ENCODE results near the gene TEKT5. TPM values are rescaled to one million over a fixed set of nuclear protein-coding genes. Genes with fewer than 3 reads are reported as not detected.
"Not testable (repeated sequence)": the region's sequence is repeated elsewhere in the genome, so short reads cannot be mapped to it uniquely, and the experiment has no call there.

The TEKT5 gene
- total RNA-seq, 4 donors from 2014 or later = 3.0 TPM; not detected in 3

DNA sequence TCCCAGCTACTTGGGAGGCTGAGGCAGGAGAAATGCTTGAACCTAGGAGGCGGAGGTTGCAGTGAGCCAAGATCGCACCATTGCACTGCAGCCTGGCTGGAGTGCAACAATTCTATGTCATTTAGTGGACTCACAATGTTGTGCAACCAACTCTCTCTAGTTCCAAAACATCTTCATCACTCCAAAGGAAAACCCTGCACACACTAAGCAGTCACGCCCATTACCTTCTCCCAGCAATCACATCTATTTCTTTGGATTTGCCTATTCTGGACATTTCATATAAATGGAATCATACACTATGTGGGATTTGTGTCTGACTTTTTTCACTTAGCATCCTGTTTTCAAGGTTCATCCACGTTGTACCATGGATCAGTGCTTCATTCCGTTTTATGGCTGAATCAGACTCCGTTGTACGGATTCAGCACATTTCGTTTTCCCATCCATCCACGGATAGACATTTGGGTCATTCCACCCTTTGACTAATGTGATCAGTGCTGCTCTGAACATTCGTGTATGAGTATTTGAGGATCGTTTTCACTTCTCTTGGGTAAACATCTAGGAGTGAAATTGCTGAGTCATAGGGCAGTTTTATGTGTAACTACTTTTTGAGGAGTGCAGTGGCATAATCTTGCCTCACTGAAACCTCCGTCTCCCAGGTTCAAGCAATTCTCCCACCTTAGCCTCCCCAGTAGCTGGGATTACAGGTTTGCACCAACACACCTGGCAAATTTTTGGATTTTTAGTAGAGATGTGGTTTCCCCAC lies 69.0 kb downstream of the TEKT5 start:
- H3K4me1 ChIP-seq = no peaks in the 10 kb centered on the region
- intact Hi-C loops (cut with DNase I) = no loop called here
- WGBS, 2 donors = 88 to 89% methylated on average over 12 of the region's 12 CpGs
- TF ChIP-seq POLR2A (IDR thresholded peaks at IDR 0.05) = no peak
- TF ChIP-seq, protein P1, sequence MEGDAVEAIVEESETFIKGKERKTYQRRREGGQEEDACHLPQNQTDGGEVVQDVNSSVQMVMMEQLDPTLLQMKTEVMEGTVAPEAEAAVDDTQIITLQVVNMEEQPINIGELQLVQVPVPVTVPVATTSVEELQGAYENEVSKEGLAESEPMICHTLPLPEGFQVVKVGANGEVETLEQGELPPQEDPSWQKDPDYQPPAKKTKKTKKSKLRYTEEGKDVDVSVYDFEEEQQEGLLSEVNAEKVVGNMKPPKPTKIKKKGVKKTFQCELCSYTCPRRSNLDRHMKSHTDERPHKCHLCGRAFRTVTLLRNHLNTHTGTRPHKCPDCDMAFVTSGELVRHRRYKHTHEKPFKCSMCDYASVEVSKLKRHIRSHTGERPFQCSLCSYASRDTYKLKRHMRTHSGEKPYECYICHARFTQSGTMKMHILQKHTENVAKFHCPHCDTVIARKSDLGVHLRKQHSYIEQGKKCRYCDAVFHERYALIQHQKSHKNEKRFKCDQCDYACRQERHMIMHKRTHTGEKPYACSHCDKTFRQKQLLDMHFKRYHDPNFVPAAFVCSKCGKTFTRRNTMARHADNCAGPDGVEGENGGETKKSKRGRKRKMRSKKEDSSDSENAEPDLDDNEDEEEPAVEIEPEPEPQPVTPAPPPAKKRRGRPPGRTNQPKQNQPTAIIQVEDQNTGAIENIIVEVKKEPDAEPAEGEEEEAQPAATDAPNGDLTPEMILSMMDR (IDR thresholded peaks at IDR 0.05) = no peak
- H3K27me3 ChIP-seq = no peaks in the 10 kb centered on the region
- H3K27ac ChIP-seq = no peak overlapping the region
- no peaks in the 10 kb centered on the region for H3K9me3 ChIP-seq
- H3K36me3 ChIP-seq = no peaks in the 10 kb centered on the region
- no peak overlapping the region for H3K4me3 ChIP-seq (replicated peaks in 1 of 3)
- DNase-seq = no peak

DNA sequence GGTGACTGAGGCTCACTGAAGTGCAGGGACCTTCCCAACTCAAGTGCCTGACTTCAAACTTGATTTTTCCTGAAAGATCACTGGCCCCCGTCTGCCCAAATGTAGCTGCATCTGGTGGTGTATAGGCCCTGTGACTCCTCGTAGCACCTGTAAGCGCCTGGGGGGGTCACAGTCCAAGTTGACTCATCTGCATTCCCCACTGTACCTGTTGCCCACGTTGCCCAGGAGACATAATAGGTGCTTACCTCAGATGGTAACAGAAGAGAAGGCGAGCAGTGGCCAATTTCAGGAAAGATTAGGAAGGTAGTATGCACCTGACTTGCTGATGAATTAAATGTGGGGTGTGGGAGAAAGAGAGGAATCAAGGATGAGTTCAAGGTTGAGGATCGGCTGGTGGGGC lies 70.2 kb downstream of the TEKT5 start:
- DNase-seq = no peak
- H3K9me3 ChIP-seq = no peaks in the 10 kb centered on the region
- no peaks in the 10 kb centered on the region for H3K27me3 ChIP-seq
- intact Hi-C loops (cut with DNase I) = no loop called here
- no peak overlapping the region for H3K4me3 ChIP-seq (replicated peaks in 1 of 3)
- WGBS, 2 donors = 83 to 92% methylated on average over 6 of the region's 6 CpGs
- TF ChIP-seq POLR2A (IDR thresholded peaks at IDR 0.05) = no peak
- TF ChIP-seq, protein P1 (IDR thresholded peaks at IDR 0.05) = no peak
- no peak overlapping the region for H3K27ac ChIP-seq
- no peaks in the 10 kb centered on the region for H3K36me3 ChIP-seq
- no peaks in the 10 kb centered on the region for H3K4me1 ChIP-seq

DNA sequence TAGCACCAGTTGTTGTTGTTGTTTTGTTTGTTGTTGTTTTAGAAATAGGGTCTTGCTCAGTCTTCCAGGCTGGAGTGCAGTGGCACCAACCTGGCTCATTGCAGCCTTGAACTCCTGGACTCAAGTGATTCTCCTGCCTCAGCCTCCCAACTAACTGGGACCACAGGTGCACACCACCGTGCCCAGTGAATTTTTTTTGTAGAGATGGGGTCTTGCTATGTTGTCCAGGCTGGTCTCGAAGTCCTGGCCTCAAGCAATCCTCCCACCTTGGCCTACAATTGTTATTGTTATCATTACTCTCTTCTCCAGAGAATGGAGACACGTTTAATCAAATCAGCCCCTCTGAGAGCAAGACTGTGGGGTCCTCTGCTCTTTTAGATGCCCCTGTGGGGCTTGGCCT lies 71.7 kb downstream of the TEKT5 start:
- no peak for DNase-seq
- peaks cover 0 to 7% of the 10 kb centered on the region in 2 donors for H3K4me1 ChIP-seq
- H3K4me3 ChIP-seq (replicated peaks in 1 of 3) = no peak overlapping the region
- no peaks in the 10 kb centered on the region for H3K36me3 ChIP-seq
- intact Hi-C loops (cut with DNase I) = no loop called here
- TF ChIP-seq POLR2A (IDR thresholded peaks at IDR 0.05) = no peak
- TF ChIP-seq, protein P1 (IDR thresholded peaks at IDR 0.05) = no peak
- H3K27ac ChIP-seq = no peak overlapping the region
- H3K9me3 ChIP-seq = no peaks in the 10 kb centered on the region
- 81 to 92% methylated on average over 3 of the region's 3 CpGs for WGBS, 2 donors
- no peaks in the 10 kb centered on the region for H3K27me3 ChIP-seq

DNA sequence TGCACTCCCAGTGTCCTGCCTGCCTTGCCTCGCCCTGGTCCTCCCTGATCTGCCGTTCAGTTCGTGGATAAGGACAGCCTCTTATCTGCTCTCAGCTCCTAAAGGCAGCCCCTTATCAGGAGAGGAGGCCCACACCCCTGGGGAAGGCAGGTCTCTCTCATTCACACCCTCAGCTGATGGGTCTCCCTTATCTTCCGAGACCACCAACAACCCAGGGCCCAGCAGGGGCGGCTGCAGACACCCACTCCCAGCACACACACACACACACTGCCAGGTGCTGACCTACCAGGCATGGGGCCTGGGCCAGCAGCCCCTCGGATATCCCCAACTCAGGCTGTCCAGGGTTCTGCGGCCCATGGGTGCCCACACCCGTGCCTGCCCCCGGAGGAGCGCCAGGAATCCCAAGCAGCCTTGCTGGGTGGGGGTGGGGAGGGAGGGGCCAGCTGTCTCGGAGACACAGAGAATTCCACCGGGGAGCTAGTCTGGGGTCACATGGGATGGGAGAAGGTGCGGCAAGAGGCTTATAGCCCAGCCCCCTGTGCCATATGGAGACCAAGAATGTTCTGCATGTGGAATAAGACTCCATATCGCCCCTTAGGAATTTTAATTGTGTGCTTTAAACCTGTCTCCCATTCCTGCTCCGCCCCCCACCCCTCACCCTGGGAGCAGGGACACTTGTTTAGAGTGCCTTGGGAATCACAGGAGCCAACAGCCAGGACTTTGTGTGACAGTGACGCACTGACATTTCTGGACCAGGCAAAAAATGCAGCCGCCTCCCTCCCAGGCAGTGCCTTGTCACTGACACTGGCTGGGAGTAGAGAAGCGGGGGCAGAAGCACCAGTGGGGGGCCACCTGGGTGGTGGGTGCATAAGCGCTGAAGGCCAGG lies 72.5 kb downstream of the TEKT5 start:
- H3K36me3 ChIP-seq = no peaks in the 10 kb centered on the region
- intact Hi-C loops (cut with DNase I) = no loop called here
- DNase-seq = no peak
- H3K4me3 ChIP-seq (replicated peaks in 1 of 3) = no peak overlapping the region
- no peaks in the 10 kb centered on the region for H3K27me3 ChIP-seq
- no peaks in the 10 kb centered on the region for H3K9me3 ChIP-seq
- peaks cover 6 to 10% of the 10 kb centered on the region in 2 donors for H3K4me1 ChIP-seq
- no peak overlapping the region for H3K27ac ChIP-seq
- no peak for TF ChIP-seq POLR2A (IDR thresholded peaks at IDR 0.05)
- TF ChIP-seq, protein P1 (IDR thresholded peaks at IDR 0.05) = no peak
- 83 to 84% methylated on average over 13 to 17 of the region's 19 CpGs for WGBS, 2 donors

DNA sequence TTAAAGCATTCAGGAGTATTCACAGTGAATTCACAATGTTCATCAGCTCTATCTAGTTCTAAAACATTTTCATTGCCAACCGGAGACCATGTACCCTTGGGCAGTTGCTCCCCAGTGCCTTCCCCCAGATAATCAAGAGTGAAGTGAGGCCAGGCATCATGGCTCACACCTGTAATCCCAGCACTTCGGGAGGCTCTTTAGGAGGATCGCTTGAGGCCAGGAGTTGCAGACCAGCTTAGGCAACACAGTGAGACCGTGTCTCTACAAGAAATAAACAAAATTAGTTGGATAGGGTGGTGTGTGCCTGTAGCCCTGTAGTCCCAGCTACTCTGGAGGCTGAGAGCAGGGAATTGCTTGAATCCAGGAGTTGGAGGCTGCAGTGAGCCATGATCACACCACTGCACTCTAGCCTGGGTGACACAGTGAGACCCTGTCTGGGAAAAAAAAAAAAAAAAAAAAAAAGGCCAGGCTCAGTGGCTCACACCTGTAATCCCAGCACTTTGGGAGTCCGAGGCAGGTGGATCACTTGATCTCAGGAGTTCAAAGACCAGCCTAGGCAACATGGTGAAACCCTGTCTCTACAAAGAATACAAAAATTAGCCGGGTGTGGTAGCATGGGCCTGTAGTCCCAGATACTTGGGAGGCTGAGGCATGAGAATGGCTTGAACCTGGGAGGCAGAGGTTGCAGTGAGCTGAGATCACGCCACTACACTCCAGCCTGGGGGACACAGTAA lies 73.3 kb downstream of the TEKT5 start:
- H3K36me3 ChIP-seq; intact Hi-C loops (cut with DNase I); H3K4me3 ChIP-seq (replicated peaks in 1 of 3); H3K9me3 ChIP-seq; H3K27ac ChIP-seq; DNase-seq; H3K27me3 ChIP-seq: not testable (repeated sequence)
- peaks cover 14 to 15% of the 10 kb centered on the region in 2 donors for H3K4me1 ChIP-seq
- WGBS, 2 donors = 95 to 97% methylated on average over 7 of the region's 7 CpGs
